GM12878 (cell line): Measurements from ENCODE around the gene NET1.

Source experiments
- BMI1 ChIP-seq: fragments of 450-650 bp; IDR thresholded peaks from 2 replicates; pipeline ENCODE4 v1.6.1; 2016; ENCODE audit warnings: mild to moderate bottlenecking, moderate library complexity, borderline replicate concordance
- CHD2 ChIP-seq: IDR thresholded peaks from 2 replicates; pipeline ENCODE4 v1.6.1; 2011; ENCODE audit warnings: low read depth, low read length, improper control_type of control experiment, borderline replicate concordance
- CTCF ChIP-seq, 3 experiments: IDR thresholded peaks in 2 of 3; conservative IDR thresholded peaks in 1 of 3; 2 replicates each; pipeline ENCODE4 v1.5.1; 2011; ENCODE audit warnings: low read depth in 3 of 3, low read length in 3 of 3, mild to moderate bottlenecking in 3 of 3, control low read depth in 2 of 3, moderate library complexity in 2 of 3, inconsistent platforms in 1 of 3, mixed read lengths in 1 of 3; ENCODE audit not compliant: control insufficient read depth in 2 of 3, insufficient read depth in 1 of 3; ENCODE audit errors: extremely low read depth in 1 of 3
- IRF3 ChIP-seq: fragments of 450-650 bp; IDR thresholded peaks from 2 replicates; pipeline ENCODE4 v1.6.1; 2014; ENCODE audit warnings: mild to moderate bottlenecking
- JUNB ChIP-seq: IDR thresholded peaks from 2 replicates; pipeline ENCODE4 v1.6.1; 2016; ENCODE audit warnings: antibody characterized with exemption, mild to moderate bottlenecking
- MAX ChIP-seq: IDR thresholded peaks from 2 replicates; pipeline ENCODE4 v1.6.1; 2012; ENCODE audit warnings: low read depth, low read length, improper control_type of control experiment
- POLR2A ChIP-seq: IDR thresholded peaks from 2 replicates; pipeline ENCODE4 v1.6.1; 2011; ENCODE audit warnings: low read depth, mild to moderate bottlenecking, low read length
- POLR2AphosphoS5 ChIP-seq: IDR thresholded peaks from 2 replicates; pipeline ENCODE4 v1.6.1; 2011; ENCODE audit warnings: mild to moderate bottlenecking, low read length, inconsistent platforms
- SMC3 ChIP-seq: IDR thresholded peaks from 2 replicates; pipeline ENCODE4 v1.6.1; 2011; ENCODE audit warnings: low read length, improper control_type of control experiment, borderline replicate concordance

- TF ChIP-seq MAX: no peak
- TF ChIP-seq JUNB: no peak
- no peak for TF ChIP-seq BMI1
- no peak for TF ChIP-seq CTCF (IDR thresholded peaks at IDR 0.05 in 2 of 3, conservative IDR thresholded peaks at IDR 0.05 in 1 of 3; ENCODE audit: control insufficient read depth in 2 of 3, extremely low read depth in 1 of 3, insufficient read depth in 1 of 3, low read depth in 3 of 3, low read length in 3 of 3)
- no peak for TF ChIP-seq SMC3
- TF ChIP-seq POLR2AphosphoS5: no peak
- TF ChIP-seq POLR2A: no peak
- no peak for TF ChIP-seq CHD2
- no peak for TF ChIP-seq IRF3
These were observed 18.8 kb upstream of the NET1 start for GRCh38 chr10:5393529-5393928.
